GM08714 (cell line): Measurements from ENCODE around the gene TTLL1.
"Not testable (repeated sequence)": the region's sequence is repeated elsewhere in the genome, so short reads cannot be mapped to it uniquely, and the experiment has no call there.

Experiments
- H3K4me3 ChIP-seq: fragments of 200-500 bp; sonication (Bioruptor generic); 2 replicates; pipeline ENCODE4 v1.5.1; 2014; ENCODE audit warnings: mild to moderate bottlenecking, low read length, inconsistent platforms
- ZNF274 ChIP-seq: IDR thresholded peaks from 2 replicates; pipeline ENCODE4 v1.6.1; 2012; ENCODE audit warnings: mild to moderate bottlenecking, low read depth, low read length

TTLL1 gene

GRCh38 chr22:43118024-43118849, 29.0 kb upstream of the TTLL1 start:
- H3K4me3 ChIP-seq, result no peak overlapping the region
- TF ChIP-seq ZNF274, result no peak

DNA sequence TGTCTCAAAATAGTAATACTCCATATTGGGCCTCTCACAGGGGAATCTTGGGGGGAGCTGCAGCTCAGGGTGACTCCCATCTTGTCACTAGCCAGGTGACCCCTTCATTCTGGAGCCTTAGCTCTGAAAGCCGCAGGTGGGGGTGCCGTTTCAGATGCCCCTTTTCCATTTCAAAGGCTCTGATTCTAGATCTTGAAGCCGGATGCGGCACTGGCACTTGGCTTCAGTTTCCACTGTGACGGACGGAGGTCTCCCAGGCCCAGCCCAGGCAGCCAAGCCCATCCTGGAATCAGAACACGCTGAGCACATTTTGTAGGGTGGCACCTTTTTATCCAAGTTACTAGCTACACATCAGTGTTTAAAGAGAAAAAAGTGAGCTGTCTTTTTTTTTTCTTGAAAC, 27.7 kb upstream of the TTLL1 start:
- no peak overlapping the region for H3K4me3 ChIP-seq
- TF ChIP-seq ZNF274, result no peak

GRCh38 chr22:43114958-43115357, 25.8 kb upstream of the TTLL1 start:
- no peak for TF ChIP-seq ZNF274
- no peak overlapping the region for H3K4me3 ChIP-seq

DNA sequence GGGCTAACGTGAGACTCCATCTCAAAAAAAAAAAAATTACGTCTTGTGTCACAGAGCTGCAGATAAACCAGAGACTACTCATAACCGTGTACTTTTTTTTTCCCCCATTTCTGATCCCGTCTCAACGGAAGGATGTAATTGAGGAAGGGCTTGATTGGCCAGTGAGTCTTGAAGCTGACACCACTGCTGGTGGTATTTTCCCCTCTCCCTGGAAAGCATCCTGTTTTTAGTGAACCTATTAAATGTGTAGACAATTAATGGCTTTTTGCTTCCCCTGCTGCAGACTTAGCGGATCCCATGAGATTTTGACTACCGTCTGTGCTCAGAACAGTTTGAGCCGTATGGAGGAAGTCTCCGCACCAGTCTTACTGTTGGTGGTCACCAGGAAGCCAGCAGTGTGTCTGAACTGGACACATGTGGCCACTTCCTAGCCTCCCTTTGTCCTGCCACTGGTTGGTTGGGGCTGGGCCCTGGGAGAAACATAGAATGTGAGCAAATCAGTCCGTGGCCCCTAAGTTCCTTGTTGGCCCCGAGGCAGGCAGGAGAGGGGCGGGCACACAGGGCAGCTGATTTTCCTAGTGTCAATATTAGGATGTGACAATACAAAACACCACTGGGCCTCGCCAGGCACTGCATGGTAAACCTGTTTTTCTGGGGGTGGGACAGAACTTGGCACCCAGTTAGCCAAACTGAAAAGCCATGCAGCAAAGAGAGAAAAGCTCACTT, 24.5 kb upstream of the TTLL1 start:
- no peak for TF ChIP-seq ZNF274
- no peak overlapping the region for H3K4me3 ChIP-seq

- peak overlapping the region; percentile 60; the same call in 1 of the 2 replicates for H3K4me3 ChIP-seq
- TF ChIP-seq ZNF274, result no peak
Measured at GRCh38 chr22:43110927-43111623, 21.9 kb upstream of the TTLL1 start.

GRCh38 chr22:43110444-43110926, 21.3 kb upstream of the TTLL1 start, which contains the start of gene BIK:
TSS of gene BIK (plus strand) at chr22:43110750. CDS start at chr22:43124023, 13,273 bp downstream.
- TF ChIP-seq ZNF274, result no peak
- peak within 1 kb of the TSS; percentile 60; the same call in 1 of the 2 replicates for H3K4me3 ChIP-seq

- peak overlapping the region; percentile 11; the same call in 1 of the 2 replicates for H3K4me3 ChIP-seq
- TF ChIP-seq ZNF274, result no peak
Measured at GRCh38 chr22:43109921-43110443, 20.8 kb upstream of the TTLL1 start.

DNA sequence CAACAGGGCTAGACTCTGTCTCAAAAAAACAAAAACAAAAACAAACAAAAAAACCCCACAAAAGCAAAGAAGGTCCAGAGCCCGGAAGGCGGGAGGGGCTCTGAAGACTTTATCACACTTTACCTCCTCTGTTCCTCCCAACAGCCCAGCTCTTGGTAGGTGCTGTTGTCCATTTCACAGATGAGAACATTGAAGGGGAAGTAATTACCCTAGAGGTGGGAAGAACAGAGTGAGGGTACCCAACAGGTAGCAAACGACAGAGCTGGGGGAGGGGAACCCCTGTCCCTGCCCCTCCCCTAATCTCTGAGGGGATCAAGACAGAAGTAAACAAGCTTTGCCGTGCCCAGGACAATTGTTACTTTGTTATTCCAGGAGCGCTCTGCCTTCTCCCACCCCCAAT, 20.3 kb upstream of the TTLL1 start:
- no peak overlapping the region for H3K4me3 ChIP-seq
- no peak for TF ChIP-seq ZNF274

DNA sequence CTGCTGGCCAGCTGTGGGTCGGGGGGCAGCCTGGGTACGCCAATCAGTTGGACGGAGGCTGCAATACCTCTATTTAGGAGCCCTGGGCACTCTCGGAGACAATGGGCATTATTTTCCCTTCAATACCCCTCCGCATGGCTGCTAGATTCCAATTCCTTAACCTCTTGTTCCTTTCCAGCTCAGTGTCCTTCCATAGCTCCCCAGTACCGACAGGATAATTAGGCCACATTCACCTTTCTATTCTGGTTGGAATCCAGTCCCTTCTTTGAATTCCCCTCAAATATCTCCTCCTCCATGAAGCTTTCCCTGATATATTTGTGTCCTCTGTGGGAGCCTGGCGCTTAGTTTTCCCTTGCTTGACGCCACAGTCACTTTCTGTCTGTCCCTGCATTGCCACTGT, 17.1 kb upstream of the TTLL1 start:
- TF ChIP-seq ZNF274, result no peak
- no peak overlapping the region for H3K4me3 ChIP-seq

DNA sequence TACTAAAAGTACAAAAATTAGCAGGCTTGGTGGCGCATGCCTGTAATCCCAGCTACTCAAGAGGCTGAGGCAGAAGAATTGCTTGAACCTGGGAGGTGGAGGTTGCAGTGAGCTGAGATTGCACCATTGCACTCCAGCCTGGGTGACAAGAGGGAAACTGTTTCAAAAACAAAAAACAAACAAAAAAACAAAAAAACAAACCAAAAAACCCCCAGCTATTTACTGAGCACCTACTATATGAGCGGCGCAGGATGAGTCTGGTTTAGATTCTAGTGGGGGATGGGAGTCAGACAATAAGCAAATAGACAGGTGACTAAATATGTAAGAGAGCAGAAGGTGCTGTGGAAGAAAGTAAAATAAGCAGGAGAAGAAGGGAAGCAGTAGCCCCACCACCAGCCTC, 15.8 kb upstream of the TTLL1 start:
- not testable (repeated sequence) for H3K4me3 ChIP-seq

- not testable (repeated sequence) for H3K4me3 ChIP-seq
Measured at GRCh38 chr22:43104056-43104625, 14.9 kb upstream of the TTLL1 start.

GRCh38 chr22:43101306-43101705, 12.1 kb upstream of the TTLL1 start:
- no peak for TF ChIP-seq ZNF274
- no peak overlapping the region for H3K4me3 ChIP-seq

DNA sequence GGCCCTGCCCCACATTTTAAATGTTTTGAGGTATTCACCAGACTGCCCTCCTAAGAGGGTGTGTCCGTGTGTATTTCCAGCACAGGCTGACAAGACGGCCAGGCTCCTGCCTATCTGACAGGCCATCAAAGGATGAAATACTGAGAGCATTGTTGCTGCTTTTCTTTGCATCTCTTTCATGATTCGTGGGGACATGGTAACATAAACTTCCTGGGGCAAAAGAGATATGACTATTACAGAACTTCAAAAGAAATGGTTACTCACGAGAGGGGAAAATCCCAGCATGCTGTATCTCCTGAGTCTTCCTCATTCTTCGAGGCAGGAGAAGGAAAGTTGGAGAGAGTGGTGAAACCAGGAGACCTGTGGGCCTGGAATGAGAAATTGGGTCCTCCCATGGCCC, 11.0 kb upstream of the TTLL1 start:
- TF ChIP-seq ZNF274, result no peak
- H3K4me3 ChIP-seq, result no peak overlapping the region

DNA sequence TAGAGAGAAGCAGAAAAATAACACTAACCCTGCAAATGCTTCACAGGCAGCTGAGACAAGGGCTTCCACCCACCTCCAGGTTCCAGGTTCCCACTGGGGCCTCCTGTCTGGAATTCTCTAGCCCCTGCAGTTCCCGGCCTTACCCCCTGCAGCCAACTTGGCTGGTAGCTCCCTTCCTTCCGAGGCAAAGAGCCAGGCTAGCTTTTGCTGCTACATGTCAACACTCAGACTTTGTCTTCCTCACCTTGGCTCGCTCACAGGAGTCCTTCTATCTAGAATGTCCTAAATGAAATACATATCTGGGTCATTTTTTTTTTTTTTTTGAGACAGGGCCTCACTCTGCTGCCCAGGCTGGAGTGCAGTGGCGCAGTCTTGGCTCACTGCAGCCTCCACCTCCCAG, 9.9 kb upstream of the TTLL1 start:
- no peak overlapping the region for H3K4me3 ChIP-seq
- no peak for TF ChIP-seq ZNF274

GRCh38 chr22:43098356-43098755, 9.2 kb upstream of the TTLL1 start:
- no peak for TF ChIP-seq ZNF274
- no peak overlapping the region for H3K4me3 ChIP-seq
